ENCODE data around the gene PAK1. TPM values are rescaled to one million over a fixed set of nuclear protein-coding genes. Genes with fewer than 3 reads are reported as not detected.

Gene PAK1
- total RNA-seq, 1 donor from 2014 or later, result 58.3 TPM

DNA sequence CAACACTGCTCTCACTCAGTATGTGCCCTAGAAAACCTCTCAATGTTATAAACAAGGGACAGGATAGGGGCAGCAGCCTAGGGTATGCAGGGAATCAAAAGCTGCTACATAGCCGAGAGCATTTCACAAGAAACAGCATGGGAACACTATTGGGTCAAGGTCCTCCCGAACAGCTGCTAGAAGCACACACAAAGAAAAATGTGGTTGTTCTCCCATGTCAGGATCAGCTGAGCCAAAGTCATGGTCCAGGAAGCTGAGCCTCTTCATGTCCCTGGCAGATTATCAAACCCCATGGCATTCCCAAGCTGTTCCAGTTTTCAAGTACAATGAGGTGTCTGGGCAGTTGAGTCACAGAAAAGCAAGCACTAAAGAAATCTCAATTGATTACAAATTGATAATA lies 151.4 kb downstream of the PAK1 start:
- DNase-seq (ENCODE audit: low spot score), result no peak
- no peak overlapping the region for H3K27ac Mint-ChIP-seq (ENCODE audit: unreplicated experiment)
- peaks cover 2% of the 10 kb centered on the region for H3K27me3 Mint-ChIP-seq (ENCODE audit: unreplicated experiment)

DNA sequence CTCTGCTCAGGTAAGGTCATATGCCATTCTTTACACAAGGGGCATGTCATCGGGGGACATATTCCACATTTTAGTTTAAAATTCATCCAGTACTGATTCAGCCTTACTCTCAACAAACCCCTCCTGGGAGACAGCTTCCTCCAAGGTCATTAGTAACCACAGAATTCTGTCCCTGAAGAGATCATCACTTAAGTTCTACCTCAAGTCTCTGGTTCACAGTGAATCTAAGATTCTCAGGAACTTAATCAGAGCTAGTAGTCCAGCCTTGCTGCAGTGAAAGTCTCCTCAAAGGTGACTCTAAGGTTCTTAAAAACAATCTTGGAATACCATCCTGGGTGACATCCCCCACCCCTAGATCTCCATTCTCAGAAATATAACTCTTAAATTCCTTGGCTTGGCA lies 153.5 kb downstream of the PAK1 start:
- Mint-ChIP-seq H3K27me3 (ENCODE audit: unreplicated experiment) (peaks cover 2% of the 10 kb centered on the region), H3K4me3 (ENCODE audit: unreplicated experiment) (no peak overlapping the region), H3K4me1 (ENCODE audit: unreplicated experiment) (no peaks in the 10 kb centered on the region), H3K27ac (ENCODE audit: unreplicated experiment) (no peak overlapping the region), H3K36me3 (ENCODE audit: low read depth, unreplicated experiment) (peaks cover 6% of the 10 kb centered on the region), H3K9me3 (ENCODE audit: unreplicated experiment) (no peaks in the 10 kb centered on the region)
- DNase-seq (ENCODE audit: low spot score), result no peak
- TF ChIP-seq, protein P1, sequence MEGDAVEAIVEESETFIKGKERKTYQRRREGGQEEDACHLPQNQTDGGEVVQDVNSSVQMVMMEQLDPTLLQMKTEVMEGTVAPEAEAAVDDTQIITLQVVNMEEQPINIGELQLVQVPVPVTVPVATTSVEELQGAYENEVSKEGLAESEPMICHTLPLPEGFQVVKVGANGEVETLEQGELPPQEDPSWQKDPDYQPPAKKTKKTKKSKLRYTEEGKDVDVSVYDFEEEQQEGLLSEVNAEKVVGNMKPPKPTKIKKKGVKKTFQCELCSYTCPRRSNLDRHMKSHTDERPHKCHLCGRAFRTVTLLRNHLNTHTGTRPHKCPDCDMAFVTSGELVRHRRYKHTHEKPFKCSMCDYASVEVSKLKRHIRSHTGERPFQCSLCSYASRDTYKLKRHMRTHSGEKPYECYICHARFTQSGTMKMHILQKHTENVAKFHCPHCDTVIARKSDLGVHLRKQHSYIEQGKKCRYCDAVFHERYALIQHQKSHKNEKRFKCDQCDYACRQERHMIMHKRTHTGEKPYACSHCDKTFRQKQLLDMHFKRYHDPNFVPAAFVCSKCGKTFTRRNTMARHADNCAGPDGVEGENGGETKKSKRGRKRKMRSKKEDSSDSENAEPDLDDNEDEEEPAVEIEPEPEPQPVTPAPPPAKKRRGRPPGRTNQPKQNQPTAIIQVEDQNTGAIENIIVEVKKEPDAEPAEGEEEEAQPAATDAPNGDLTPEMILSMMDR (IDR thresholded peaks at IDR 0.05; ENCODE audit: unreplicated experiment), result no peak

More for the DNA sequence above, 151.4 kb downstream of the PAK1 start:
- Mint-ChIP-seq H3K36me3 (ENCODE audit: low read depth, unreplicated experiment) (peaks cover 14% of the 10 kb centered on the region), H3K9me3 (ENCODE audit: unreplicated experiment) (no peaks in the 10 kb centered on the region), H3K4me1 (ENCODE audit: unreplicated experiment) (no peaks in the 10 kb centered on the region), H3K4me3 (ENCODE audit: unreplicated experiment) (no peak overlapping the region)
- TF ChIP-seq, protein P1 (IDR thresholded peaks at IDR 0.05; ENCODE audit: unreplicated experiment), result no peak

DNA sequence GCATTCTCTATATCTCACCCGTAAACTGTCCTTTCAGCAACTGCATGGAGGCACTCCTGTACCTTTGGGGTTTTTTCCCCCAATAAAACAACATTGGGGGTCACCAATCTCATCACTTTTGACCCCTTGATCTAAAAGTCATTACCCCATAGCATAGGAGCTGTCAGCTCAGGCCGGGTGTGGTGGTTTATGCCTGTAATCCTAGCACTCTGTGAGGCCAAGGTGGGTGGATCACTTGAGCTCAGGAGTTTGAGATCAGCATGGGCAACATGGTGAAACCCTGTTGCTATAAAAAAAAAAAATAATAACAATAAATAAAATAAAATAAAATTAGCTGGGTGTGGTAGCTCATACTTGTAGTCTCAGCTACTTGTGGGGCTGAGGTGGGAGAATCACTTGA lies 155.3 kb downstream of the PAK1 start:
- Mint-ChIP-seq H3K27ac (ENCODE audit: unreplicated experiment) (no peak overlapping the region), H3K27me3 (ENCODE audit: unreplicated experiment) (peaks cover 2% of the 10 kb centered on the region), H3K9me3 (ENCODE audit: unreplicated experiment) (no peaks in the 10 kb centered on the region), H3K4me1 (ENCODE audit: unreplicated experiment) (no peaks in the 10 kb centered on the region), H3K36me3 (ENCODE audit: low read depth, unreplicated experiment) (peaks cover 6% of the 10 kb centered on the region), H3K4me3 (ENCODE audit: unreplicated experiment) (no peak overlapping the region)
- TF ChIP-seq, protein P1 (IDR thresholded peaks at IDR 0.05; ENCODE audit: unreplicated experiment), result no peak
- DNase-seq (ENCODE audit: low spot score), result no peak

DNA sequence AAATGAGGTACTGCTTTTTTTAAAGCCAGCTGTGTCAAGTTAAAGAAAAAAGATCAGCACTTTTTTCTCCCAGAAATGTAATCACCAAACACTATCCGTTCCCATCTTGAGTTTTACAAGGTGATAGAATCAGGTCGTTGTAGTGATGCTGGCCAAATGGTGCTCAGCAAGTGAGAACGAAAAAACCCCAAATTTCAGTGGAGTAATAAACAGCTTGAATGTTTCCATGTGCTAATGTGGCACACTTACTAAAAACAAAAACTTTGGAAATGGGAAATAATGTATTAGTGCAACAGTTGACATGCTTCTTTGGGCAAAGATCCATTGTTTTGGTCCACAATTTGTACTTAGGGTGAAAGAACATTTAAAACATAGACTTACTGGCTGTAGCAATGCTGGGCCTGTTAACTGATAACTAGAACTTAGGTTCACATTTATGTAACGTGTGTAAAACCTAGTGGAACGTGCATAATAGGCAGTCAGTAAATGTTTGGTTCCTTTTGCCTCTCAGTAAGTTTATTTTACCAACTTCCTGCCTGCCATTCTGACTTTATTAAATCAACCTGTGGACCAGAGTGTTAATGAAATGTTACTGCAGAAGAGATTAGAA lies 157.1 kb downstream of the PAK1 start:
- no peaks in the 10 kb centered on the region for H3K4me1 Mint-ChIP-seq (ENCODE audit: unreplicated experiment)
- H3K4me3 Mint-ChIP-seq (ENCODE audit: unreplicated experiment), result no peak overlapping the region
- no peak for DNase-seq (ENCODE audit: low spot score)
- no peak overlapping the region for H3K27ac Mint-ChIP-seq (ENCODE audit: unreplicated experiment)
- peaks cover under 1% of the 10 kb centered on the region for H3K27me3 Mint-ChIP-seq (ENCODE audit: unreplicated experiment)
- TF ChIP-seq, protein P1 (IDR thresholded peaks at IDR 0.05; ENCODE audit: unreplicated experiment), result no peak
- no peaks in the 10 kb centered on the region for H3K9me3 Mint-ChIP-seq (ENCODE audit: unreplicated experiment)
- no peaks in the 10 kb centered on the region for H3K36me3 Mint-ChIP-seq (ENCODE audit: low read depth, unreplicated experiment)

DNA sequence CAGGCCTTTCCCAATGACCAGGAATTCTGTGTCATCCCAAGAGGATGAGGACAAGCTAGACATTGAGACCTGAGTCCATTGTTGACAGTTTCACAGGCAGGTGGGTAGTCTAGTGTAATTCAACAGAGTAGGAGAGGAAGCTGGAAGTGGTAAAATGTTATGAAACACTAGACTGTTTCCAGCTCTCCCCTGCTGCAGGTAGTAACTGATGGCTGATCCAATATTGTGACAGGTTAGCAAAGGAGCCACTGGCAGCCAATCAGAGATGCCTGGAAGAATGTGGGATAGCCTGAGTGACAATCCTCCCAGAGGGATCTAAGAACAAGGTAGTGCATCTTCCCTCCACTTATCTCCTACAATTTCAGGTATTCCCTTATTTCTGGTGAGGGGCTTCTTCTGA lies 161.8 kb downstream of the PAK1 start:
- H3K27me3 Mint-ChIP-seq (ENCODE audit: unreplicated experiment), result no peaks in the 10 kb centered on the region
- no peaks in the 10 kb centered on the region for H3K36me3 Mint-ChIP-seq (ENCODE audit: low read depth, unreplicated experiment)
- no peak overlapping the region for H3K4me3 Mint-ChIP-seq (ENCODE audit: unreplicated experiment)
- TF ChIP-seq, protein P1 (IDR thresholded peaks at IDR 0.05; ENCODE audit: unreplicated experiment), result no peak
- H3K27ac Mint-ChIP-seq (ENCODE audit: unreplicated experiment), result no peak overlapping the region
- no peaks in the 10 kb centered on the region for H3K4me1 Mint-ChIP-seq (ENCODE audit: unreplicated experiment)
- no peak for DNase-seq (ENCODE audit: low spot score)
- H3K9me3 Mint-ChIP-seq (ENCODE audit: unreplicated experiment), result no peaks in the 10 kb centered on the region
